GM18907 (cell line): Measurements from ENCODE around the gene REC8.

Experiments used
- ATAC-seq: cut with Tn5 transposase; IDR thresholded peaks from one replicate; pipeline ENCODE4 v1.9.1; 2021; ENCODE audit warnings: mild to moderate bottlenecking, moderate library complexity; ENCODE audit not compliant: unreplicated experiment

The REC8 gene

DNA sequence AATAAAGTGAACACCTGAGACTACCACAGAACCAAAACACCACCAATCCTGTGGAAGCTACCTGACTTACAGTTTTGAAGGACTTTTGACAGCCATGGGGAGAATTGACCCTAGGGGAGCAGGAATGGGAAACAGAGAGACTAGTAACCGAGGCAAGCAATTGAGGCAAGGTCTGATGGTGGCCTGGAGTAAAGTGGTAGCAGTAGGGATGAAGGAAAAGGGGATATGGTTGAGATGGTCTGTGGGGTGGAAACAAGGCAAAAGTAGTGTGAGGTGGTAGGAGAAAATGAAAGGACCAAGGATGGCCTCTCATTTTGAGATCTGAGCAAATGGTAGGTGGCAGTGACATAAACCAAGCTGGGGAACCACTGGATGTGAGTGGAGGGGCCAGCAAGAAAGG lies 15.0 kb upstream of the REC8 start:
- no peak for ATAC-seq

GRCh38 chr14:24157331-24157730 lies 14.5 kb upstream of the REC8 start:
- no peak for ATAC-seq

GRCh38 chr14:24159777-24160498 lies 11.9 kb upstream of the REC8 start:
- ATAC-seq: no peak

- peak; percentile 4 for ATAC-seq
These were observed 11.4 kb upstream of the REC8 start for GRCh38 chr14:24160499-24160849.

DNA sequence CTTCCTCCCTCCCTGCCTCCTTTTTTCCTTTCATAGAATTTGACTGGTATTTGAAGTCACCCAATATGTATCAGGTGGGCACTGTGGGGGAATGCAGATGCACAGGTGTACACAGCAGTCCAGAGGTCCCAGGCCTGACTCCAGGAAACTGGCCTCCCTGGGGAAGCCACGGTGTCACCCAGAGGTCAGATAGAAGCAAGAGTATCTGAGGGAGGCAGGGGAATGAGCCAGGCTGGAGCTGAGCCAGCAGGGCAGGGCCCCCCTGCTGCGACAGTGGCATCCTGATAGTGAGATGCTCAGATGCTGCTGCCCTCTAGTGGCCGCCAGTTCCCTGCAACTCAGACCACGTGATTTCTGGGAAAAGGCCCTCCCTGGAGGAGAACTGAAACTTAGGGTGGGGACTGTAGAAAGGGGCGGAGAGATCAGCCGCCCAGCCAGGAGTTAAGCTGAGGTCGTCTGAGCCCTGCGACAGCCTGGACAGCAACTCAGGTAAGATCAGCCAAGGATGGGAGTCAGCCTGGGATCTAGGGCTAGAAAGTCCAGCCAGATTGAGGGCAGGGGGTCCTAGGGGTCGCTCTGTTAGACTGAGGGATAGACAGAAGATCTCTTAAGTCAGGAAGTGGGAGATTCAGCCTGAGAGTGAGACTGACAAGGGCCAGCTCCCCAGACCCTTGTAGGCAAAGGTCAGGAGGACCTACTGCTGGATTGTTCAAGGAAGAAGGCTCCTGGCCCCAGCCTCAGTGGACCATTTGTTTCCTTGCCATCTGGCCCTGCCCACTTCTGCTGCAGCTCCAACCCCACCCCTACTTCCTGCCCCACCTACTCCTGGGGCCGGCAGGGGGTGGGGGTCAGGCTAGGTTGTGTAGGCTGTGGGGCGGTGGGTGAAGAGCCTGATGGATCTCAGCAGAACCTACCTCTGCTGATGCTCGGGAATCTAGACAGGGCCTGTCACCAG lies 10.8 kb upstream of the REC8 start, which contains the start of gene IRF9:
TSS of gene IRF9 (plus strand) at position 416 of the 955 bp plus-strand sequence. CDS start 880 bp downstream, outside the sequence.
- peak; percentile 83 for ATAC-seq

DNA sequence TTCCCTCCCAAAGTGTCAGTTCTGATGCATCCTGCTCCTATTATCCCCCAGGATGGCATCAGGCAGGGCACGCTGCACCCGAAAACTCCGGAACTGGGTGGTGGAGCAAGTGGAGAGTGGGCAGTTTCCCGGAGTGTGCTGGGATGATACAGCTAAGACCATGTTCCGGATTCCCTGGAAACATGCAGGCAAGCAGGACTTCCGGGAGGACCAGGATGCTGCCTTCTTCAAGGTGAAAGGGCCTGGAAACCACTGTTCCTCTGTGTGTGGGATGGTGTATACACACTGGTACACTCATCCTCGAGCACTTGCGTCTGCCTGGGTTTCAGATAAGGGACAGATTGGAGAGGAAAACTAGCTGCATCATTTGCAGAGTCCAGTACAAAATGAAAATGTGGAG lies 9.8 kb upstream of the REC8 start:
- no peak for ATAC-seq

DNA sequence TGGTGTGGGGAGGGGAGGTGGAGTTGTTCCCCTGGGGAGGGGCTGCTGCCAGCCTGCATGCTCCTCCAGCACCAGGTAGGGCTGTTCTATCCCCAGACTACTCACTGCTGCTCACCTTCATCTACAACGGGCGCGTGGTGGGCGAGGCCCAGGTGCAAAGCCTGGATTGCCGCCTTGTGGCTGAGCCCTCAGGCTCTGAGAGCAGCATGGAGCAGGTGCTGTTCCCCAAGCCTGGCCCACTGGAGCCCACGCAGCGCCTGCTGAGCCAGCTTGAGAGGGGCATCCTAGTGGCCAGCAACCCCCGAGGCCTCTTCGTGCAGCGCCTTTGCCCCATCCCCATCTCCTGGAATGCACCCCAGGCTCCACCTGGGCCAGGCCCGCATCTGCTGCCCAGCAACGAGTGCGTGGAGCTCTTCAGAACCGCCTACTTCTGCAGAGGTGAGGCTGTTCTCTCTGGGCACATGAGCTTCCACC lies 7.3 kb upstream of the REC8 start:
- no peak for ATAC-seq

GRCh38 chr14:24165785-24166184 lies 6.1 kb upstream of the REC8 start:
- ATAC-seq: no peak

DNA sequence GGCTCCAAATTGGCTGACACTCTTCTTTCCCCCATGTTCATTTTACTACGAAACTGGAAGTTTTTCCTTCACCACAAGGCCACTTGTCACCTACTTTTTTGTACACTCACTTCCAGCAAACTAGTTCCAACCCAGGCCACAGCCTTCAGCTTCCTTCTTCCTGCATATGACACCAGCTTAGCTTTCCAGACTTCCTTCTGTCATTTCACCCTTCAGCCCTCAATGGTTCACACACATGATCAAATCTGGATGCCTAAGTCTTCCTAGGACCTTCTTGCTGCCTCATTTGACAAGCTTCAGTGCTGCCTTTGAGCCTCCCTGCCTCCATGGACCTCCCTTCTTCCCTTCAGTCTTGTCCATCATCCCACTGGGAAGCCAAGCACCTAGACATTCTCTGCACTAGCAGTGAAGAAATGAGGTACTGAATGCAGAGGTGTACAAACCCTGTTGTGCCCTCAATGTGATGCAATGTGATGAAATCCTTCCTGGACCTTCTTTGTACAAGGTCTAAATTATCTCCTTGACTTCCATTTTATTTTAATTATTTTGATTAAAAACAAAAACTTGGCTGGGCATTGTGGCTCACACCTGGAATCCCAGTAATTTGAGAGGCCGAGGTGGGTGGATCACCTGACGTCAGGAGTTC lies 4.3 kb upstream of the REC8 start:
- ATAC-seq: no peak

DNA sequence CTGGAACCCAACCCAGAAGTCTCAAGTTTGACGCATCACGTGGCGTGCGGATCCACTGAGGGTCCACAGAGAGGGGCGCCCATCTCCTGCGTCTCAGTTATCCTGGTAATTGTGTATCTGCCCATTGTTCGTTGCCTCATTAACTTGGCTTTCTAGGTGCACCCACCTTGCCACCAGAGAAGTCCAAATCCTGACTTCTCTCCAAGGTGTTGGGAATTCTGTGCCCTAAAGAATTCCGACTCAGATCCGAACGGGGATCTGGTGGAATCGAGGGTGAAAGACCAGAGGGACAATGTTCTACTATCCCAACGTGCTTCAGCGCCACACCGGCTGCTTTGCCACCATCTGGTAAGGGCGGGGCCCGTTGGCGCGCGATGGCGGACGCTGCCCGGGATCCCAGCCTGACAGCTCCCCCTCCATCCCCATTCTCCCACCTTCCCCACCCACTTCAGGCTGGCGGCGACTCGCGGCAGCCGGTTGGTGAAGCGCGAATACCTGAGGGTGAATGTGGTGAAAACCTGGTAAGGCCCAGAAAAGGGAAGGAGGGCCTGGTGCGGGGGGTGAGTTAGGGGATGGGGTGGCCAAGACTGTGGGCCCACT lies 481 bp downstream of the REC8 start:
- ATAC-seq: no peak

GRCh38 chr14:24172871-24173281 lies 996 bp downstream of the REC8 start:
- ATAC-seq: no peak

DNA sequence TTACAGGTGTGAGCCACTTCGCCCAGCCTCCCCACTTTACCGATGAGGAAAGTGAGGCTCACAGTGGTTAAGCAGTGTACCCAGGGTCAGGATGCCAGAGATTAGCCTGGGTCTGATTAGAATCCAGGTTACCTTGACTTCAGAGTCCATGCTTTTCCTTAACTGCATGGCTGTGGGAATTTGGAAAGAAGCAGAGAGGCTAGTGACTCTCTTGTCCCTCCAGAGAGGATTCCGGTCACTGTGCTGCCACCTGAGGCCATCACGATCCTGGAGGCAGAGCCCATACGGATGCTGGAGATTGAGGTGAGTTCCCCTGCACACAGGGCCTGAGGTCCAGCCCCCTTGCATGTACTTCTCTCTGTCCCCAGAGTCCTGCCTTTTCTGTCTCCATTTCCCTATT lies 4.7 kb downstream of the REC8 start:
- ATAC-seq: no peak

- no peak for ATAC-seq
These were observed 5.4 kb downstream of the REC8 start for GRCh38 chr14:24177041-24177825.

DNA sequence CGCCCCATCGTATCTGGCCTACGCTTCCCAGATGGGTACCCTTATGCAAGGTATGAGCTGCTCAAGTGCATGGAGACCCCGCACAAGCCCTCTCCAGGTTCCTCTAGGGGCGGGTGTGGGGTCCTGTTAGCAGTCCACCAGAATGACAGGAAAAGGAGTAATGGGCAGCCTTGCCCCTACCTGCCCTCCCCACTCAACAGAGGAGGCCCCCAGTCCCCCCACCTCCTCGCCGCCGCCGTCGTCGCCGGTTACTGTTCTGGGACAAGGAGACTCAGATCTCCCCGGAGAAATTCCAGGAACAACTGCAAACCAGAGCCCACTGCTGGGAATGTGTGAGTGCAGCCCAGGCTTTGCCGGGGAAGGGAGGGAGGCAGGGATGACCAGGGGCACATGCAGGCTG lies 6.0 kb downstream of the REC8 start:
- ATAC-seq: no peak

GRCh38 chr14:24178399-24179178 lies 6.7 kb downstream of the REC8 start:
- ATAC-seq: no peak

GRCh38 chr14:24179294-24179960 lies 7.5 kb downstream of the REC8 start:
- ATAC-seq: no peak

GRCh38 chr14:24179961-24180796 lies 8.3 kb downstream of the REC8 start:
- ATAC-seq: no peak
